ENCODE results near the gene RAB30.

The RAB30 gene

DNA sequence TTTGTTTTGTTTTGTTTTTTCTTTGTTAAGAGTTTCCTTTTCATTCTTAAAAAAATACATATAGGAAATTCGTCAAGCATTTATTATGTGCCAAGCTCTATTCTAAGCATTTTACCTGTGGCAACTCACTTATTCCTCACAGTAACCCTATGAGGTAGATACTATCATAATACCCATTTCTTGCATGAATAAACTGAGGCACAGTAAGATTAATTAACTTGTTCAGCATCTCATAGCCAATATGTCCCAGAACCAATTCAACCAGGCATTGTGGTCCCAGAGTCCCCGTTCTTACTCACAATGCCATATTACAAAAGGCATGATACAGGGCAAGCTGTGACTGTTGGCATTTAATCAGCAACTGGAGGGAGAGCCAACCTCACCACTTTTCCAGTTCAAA, 83.7 kb downstream of the RAB30 start:
- DNase-seq (ENCODE audit: low read depth) = no peak
- TF ChIP-seq, protein P1, sequence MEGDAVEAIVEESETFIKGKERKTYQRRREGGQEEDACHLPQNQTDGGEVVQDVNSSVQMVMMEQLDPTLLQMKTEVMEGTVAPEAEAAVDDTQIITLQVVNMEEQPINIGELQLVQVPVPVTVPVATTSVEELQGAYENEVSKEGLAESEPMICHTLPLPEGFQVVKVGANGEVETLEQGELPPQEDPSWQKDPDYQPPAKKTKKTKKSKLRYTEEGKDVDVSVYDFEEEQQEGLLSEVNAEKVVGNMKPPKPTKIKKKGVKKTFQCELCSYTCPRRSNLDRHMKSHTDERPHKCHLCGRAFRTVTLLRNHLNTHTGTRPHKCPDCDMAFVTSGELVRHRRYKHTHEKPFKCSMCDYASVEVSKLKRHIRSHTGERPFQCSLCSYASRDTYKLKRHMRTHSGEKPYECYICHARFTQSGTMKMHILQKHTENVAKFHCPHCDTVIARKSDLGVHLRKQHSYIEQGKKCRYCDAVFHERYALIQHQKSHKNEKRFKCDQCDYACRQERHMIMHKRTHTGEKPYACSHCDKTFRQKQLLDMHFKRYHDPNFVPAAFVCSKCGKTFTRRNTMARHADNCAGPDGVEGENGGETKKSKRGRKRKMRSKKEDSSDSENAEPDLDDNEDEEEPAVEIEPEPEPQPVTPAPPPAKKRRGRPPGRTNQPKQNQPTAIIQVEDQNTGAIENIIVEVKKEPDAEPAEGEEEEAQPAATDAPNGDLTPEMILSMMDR (IDR thresholded peaks at IDR 0.05; ENCODE audit: control insufficient read depth, insufficient read depth, low read depth, low read length, missing control alignments) = no peak
- no peak overlapping the region for H3K4me3 ChIP-seq (ENCODE audit: control insufficient read depth, low read depth, low read length)

DNA sequence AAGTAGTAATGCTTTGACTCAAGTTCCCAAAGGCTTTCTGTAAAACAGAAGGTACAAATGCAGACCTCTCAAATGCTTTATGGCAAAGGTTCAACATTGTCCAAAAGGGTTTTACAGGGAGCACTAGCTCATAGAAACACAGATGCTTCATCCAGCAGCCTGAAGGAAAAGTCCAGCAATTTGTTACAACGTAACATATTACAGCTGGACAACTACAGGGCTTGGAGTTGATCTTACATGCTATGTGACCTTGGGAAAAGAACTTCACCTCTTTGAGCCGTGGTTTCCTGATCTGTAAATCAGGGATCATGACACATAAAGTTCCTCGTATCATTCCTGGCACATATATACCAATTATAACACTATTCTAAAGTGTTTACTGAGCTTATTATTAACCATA, 85.3 kb downstream of the RAB30 start:
- H3K4me3 ChIP-seq (ENCODE audit: control insufficient read depth, low read depth, low read length) = no peak overlapping the region
- TF ChIP-seq, protein P1 (IDR thresholded peaks at IDR 0.05; ENCODE audit: control insufficient read depth, insufficient read depth, low read depth, low read length, missing control alignments) = no peak
- no peak for DNase-seq (ENCODE audit: low read depth)

DNA sequence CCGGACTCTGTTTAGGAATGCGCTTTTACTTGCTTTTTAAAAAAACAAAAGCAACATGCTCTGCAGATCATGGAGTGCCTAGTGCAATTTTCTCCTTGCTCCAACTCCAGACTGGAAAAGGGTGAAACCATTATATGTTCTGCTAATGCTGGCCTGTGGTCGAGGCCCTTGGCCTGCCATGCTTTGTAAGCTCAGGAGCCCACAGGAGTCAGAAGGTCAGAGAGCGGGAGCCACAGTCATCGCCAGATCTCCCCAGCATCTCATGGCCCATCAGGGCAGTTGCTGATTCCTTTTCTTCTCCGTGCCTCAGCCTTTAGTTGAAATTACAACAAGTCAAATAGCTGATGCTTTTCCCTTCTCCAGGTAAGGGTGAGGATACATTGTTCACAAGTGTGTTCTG, 89.8 kb downstream of the RAB30 start:
- DNase-seq (ENCODE audit: low read depth) = no peak
- TF ChIP-seq, protein P1 (IDR thresholded peaks at IDR 0.05; ENCODE audit: control insufficient read depth, insufficient read depth, low read depth, low read length, missing control alignments) = no peak
- no peak overlapping the region for H3K4me3 ChIP-seq (ENCODE audit: control insufficient read depth, low read depth, low read length)

DNA sequence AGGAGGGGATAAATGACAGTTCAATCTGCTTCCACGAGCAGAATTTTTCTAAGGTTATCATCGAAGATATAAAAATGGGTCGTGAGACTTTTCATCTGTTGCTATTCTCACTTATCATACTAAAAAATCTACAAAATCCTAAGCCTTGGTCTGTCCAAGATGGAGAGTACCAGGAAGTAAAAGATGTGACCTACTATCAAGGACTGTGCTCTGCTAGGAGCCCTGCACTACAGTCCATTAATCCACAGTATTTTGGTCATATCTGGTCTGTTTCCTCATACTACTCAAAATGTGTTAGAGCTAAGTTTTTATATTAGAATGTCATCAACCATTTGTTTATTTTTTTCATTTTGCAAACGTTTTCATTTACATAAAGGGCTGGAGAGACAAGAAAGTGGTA, 90.8 kb downstream of the RAB30 start:
- H3K4me3 ChIP-seq (ENCODE audit: control insufficient read depth, low read depth, low read length) = no peak overlapping the region
- DNase-seq (ENCODE audit: low read depth) = no peak
- TF ChIP-seq, protein P1 (IDR thresholded peaks at IDR 0.05; ENCODE audit: control insufficient read depth, insufficient read depth, low read depth, low read length, missing control alignments) = no peak

DNA sequence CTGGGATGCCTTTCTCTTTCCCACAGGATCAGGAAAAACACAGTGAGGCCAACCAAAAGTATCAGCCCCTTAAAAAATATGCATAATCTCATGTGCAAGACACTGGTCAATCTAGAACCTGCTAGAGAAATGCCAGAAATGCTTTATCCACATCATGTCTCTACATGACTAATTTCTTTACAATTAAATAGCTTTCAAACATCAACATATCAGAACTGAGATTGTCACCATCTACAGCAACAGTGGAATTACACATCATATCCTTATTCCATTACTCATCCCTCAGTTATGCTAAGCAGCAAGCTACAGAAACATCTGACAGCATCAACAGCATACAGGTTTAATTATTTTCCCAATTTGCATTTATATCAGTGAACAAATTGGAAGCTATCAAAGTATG, 91.4 kb downstream of the RAB30 start:
- no peak overlapping the region for H3K4me3 ChIP-seq (ENCODE audit: control insufficient read depth, low read depth, low read length)
- TF ChIP-seq, protein P1 (IDR thresholded peaks at IDR 0.05; ENCODE audit: control insufficient read depth, insufficient read depth, low read depth, low read length, missing control alignments) = no peak
- DNase-seq (ENCODE audit: low read depth) = peak; percentile 45

DNA sequence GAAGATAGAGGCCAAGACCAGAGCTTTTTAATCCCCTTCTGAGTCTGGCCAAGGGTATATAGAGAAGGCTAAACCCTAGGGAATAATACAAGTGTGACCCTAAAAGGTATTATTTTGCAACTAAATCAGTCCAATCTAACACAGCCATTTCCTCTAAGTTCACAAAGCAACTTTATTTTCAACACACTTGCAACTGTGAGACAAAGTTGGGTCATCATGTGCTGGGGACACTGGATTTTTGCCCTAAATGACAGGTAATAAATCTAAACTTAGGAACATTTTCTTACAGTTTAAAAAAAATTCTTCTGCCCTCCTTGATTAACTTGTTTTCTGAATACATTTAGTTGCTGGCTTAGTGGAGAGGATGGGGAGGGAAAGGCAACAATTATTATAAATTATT, 91.9 kb downstream of the RAB30 start:
- TF ChIP-seq, protein P1 (IDR thresholded peaks at IDR 0.05; ENCODE audit: control insufficient read depth, insufficient read depth, low read depth, low read length, missing control alignments) = no peak
- no peak overlapping the region for H3K4me3 ChIP-seq (ENCODE audit: control insufficient read depth, low read depth, low read length)
- DNase-seq (ENCODE audit: low read depth) = no peak

Measured in AG09309 (cell line).